Measurements from ENCODE around the gene SPINK14. TPM values are rescaled to one million over a fixed set of nuclear protein-coding genes. Genes with fewer than 3 reads are reported as not detected.

The SPINK14 gene
- total and polyA plus RNA-seq, 2 of the 13 experiments (the other 11 are each of a cell fraction or from before 2014, with no cell fraction given): not detected

GRCh38 chr5:148147415-148147814, 20.9 kb upstream of the SPINK14 start (continued):
- TF ChIP-seq SETDB1 (CRISPR knock-in tag; IDR thresholded peaks at IDR 0.05; ENCODE audit: borderline replicate concordance) (no peak), KLF13 (CRISPR knock-in tag; IDR thresholded peaks at IDR 0.05) (no peak), RXRA (CRISPR knock-in tag; IDR thresholded peaks at IDR 0.05) (no peak; the same call in 1 of the 2 replicates), KDM6A (CRISPR knock-in tag; IDR thresholded peaks at IDR 0.05; ENCODE audit: low read depth) (peak; percentile 64), ESRRA (CRISPR knock-in tag; IDR thresholded peaks at IDR 0.05; ENCODE audit: low read depth) (no peak), MAZ (IDR thresholded peaks at IDR 0.05; ENCODE audit: borderline replicate concordance, low read depth, low read length) (no peak), MAZ (CRISPR knock-in tag; IDR thresholded peaks at IDR 0.05; ENCODE audit: low read depth) (no peak), ZNF335 (CRISPR knock-in tag; IDR thresholded peaks at IDR 0.05) (no peak), ZNF530 (CRISPR knock-in tag; IDR thresholded peaks at IDR 0.05; ENCODE audit: low read depth) (no peak), SALL1 (CRISPR knock-in tag; IDR thresholded peaks at IDR 0.05) (peak; percentile 28; the same call in 1 of the 2 replicates), HNRNPL (IDR thresholded peaks at IDR 0.05; ENCODE audit: low read depth, low read length) (no peak), HOMEZ (CRISPR knock-in tag; IDR thresholded peaks at IDR 0.05; ENCODE audit: low read depth) (peak; percentile 36; the same call in 1 of the 2 replicates), MZF1 (CRISPR knock-in tag; IDR thresholded peaks at IDR 0.05; ENCODE audit: borderline replicate concordance) (no peak), ZNF432 (CRISPR knock-in tag; IDR thresholded peaks at IDR 0.05; ENCODE audit: borderline replicate concordance) (no peak), ZSCAN20 (CRISPR knock-in tag; IDR thresholded peaks at IDR 0.05; ENCODE audit: borderline replicate concordance) (no peak), NFKBIZ (CRISPR knock-in tag; IDR thresholded peaks at IDR 0.05) (no peak), ARID2 (CRISPR knock-in tag; IDR thresholded peaks at IDR 0.05; ENCODE audit: borderline replicate concordance) (no peak), JUN (CRISPR knock-in tag; IDR thresholded peaks at IDR 0.05) (peak; percentile 59; the same call in 1 of the 2 replicates), ZZZ3 (CRISPR knock-in tag; IDR thresholded peaks at IDR 0.05; ENCODE audit: borderline replicate concordance) (no peak), SSRP1 (CRISPR knock-in tag; IDR thresholded peaks at IDR 0.05) (no peak), CSRNP2 (CRISPR knock-in tag; conservative IDR thresholded peaks at IDR 0.05; ENCODE audit: low read depth) (no peak), EEA1 (CRISPR knock-in tag; IDR thresholded peaks at IDR 0.05; ENCODE audit: borderline replicate concordance) (no peak), TCF7 (IDR thresholded peaks at IDR 0.05; ENCODE audit: low read depth) (no peak), E2F2 (CRISPR knock-in tag; IDR thresholded peaks at IDR 0.05; ENCODE audit: borderline replicate concordance) (no peak), SKIL (CRISPR knock-in tag; IDR thresholded peaks at IDR 0.05; ENCODE audit: borderline replicate concordance) (no peak), ATF1 (CRISPR knock-in tag; IDR thresholded peaks at IDR 0.05) (no peak), ZNF841 (CRISPR knock-in tag; IDR thresholded peaks at IDR 0.05; ENCODE audit: borderline replicate concordance) (no peak)
